Fibroblast of villous mesenchyme (primary cell): ENCODE data around the gene GRIN3B. TPM values are rescaled to one million over a fixed set of nuclear protein-coding genes. Genes with fewer than 3 reads are reported as not detected.
A peak's percentile ranks its signal among the peaks of the same experiment; 100 is the strongest.

Experiments
- DNase-seq: peaks from one replicate; pipeline ENCODE4 v3.0.0-alpha.2; 2010; ENCODE audit warnings: low read depth
- H3K4me3 ChIP-seq: 2 replicates; pipeline ENCODE4 v1.5.1; 2011; ENCODE audit warnings: low read depth, mild to moderate bottlenecking, low read length
- total RNA-seq: library from RNA; depleted of rRNA; stranded (reverse); fragments of >200 nt; gene quantifications from 2 replicates; pipeline ENCODE4 v1.2.3, GENCODE V29; 2012
- TF ChIP-seq, protein P1 (sequence below): IDR thresholded peaks from 2 replicates; pipeline ENCODE4 v1.5.1; 2012; ENCODE audit warnings: low read depth, mild to moderate bottlenecking, low read length; ENCODE audit not compliant: insufficient read depth

GRIN3B gene
- total RNA-seq, 1 donor: under 0.01 TPM

DNA sequence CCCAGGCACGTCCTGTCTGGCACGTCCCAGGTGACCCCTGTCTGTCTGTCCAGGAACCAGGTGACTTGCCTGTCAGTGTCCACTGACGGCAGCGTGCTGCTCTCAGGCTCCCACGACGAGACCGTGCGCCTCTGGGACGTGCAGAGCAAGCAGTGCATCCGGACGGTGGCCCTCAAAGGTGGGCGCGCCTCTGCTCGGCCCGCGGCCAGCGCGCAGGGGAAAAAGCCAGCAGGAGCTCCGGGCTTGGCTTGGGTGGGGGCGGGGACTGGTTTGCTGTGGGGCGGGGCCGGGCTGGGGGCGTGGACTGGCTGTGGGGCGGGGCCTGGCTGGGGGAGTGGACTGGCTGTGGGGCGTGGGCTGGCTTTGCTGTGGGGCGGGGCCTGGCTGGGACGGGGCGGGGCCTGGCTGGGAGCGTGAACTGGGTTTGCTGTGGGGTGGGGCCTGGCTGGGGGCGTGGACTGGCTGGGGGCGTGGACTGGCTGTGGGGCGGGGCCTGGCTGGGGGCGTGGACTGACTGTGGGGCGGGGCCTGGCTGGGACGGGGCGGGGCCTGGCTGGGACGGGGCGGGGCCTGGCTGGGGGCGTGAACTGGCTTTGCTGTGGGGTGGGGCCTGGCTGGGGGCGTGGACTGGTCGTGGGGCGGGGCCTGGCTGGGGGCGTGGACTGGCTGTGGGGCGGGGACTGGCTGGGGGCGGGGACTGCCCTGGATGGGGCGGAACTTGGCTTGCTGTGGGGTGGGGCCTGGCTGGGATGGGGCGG, 8.9 kb upstream of the GRIN3B start:
- DNase-seq: peak; percentile 69
- no peak overlapping the region for H3K4me3 ChIP-seq
- TF ChIP-seq, protein P1, sequence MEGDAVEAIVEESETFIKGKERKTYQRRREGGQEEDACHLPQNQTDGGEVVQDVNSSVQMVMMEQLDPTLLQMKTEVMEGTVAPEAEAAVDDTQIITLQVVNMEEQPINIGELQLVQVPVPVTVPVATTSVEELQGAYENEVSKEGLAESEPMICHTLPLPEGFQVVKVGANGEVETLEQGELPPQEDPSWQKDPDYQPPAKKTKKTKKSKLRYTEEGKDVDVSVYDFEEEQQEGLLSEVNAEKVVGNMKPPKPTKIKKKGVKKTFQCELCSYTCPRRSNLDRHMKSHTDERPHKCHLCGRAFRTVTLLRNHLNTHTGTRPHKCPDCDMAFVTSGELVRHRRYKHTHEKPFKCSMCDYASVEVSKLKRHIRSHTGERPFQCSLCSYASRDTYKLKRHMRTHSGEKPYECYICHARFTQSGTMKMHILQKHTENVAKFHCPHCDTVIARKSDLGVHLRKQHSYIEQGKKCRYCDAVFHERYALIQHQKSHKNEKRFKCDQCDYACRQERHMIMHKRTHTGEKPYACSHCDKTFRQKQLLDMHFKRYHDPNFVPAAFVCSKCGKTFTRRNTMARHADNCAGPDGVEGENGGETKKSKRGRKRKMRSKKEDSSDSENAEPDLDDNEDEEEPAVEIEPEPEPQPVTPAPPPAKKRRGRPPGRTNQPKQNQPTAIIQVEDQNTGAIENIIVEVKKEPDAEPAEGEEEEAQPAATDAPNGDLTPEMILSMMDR: no peak

DNA sequence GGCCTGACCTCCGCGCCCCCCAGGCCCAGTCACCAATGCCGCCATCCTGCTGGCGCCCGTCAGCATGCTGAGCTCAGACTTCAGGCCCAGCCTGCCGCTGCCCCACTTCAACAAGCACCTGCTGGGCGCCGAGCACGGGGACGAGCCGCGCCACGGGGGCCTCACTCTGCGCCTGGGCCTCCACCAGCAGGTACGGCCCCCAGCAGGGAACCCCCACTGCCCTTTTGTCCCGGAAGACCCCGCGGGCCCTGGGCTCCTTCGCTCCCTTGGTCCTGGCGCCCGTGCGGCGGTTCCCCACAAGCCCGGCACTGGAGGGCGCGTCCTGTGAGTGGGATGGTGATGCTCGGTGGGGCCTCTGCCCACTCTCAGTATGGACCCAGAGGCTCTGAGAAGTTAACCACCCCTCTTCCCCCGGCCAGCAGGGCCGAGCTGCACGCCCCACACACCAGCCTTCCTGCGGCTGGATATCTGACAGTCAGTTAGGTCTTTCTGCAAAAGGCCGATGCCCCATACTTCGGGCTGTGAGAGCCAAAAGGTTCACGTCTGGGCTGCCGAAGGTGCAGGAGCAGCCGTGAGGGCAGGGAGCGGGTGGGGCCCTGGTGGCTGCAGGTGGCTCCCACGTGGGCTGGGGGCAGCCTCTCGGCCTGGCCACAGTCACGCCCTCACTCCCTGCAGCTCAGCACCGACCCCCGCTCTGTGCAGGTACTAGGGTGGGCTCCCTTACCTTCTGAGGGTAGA, 8.1 kb upstream of the GRIN3B start:
- TF ChIP-seq, protein P1: no peak
- no peak overlapping the region for H3K4me3 ChIP-seq
- DNase-seq: no peak

- TF ChIP-seq, protein P1: no peak
- H3K4me3 ChIP-seq: no peak overlapping the region
- DNase-seq: no peak
Measured at GRCh38 chr19:992670-993055, 7.6 kb upstream of the GRIN3B start.

DNA sequence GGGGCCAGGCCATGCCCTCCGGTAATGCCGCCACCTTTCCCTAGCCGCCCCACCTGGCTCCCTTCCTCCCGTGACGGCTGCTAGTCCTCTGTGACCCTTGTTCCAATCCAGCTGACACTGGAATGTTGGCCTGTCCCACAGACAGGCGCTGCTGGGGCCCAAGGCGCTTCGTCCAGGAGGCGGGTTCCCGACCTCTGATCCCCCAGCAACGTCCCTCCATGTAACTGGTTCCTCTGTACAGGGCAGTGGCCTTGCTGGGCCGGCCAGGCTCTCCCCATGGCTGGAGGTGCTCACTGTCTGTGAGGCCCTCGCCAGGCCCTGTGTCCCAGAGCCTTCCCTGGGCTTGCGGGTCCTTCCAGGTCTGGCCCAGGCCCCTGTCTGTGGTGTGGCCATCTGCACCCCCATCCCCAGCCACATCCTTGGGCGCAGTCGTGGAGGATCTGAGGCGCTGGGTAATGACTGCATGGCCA, 6.8 kb upstream of the GRIN3B start:
- TF ChIP-seq, protein P1: no peak
- no peak for DNase-seq
- no peak overlapping the region for H3K4me3 ChIP-seq

DNA sequence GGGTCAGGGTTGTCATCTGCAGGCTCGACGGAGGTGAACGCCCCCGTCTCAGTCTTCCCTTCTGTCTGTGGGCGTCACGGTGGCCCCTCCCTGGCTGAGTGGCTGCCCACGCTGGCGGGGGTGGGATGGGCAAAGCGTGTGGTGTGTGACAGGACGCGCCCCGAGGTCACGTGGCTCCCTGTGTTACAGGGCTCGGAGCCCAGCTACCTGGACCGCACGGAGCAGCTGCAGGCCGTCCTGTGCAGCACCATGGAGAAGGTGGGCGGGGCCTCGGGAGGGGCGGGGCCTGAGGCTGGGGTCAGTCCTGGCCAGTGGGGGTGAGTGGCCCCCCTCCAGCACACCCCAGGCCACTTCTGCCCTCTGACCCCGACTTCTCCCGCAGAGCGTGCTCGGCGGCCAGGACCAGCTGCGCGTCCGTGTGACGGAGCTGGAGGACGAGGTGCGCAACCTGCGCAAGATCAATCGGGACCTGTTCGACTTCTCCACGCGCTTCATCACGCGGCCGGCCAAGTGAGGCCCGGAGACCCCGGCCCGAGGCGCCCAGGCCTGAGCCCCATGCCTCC, 6.3 kb upstream of the GRIN3B start:
- no peak overlapping the region for H3K4me3 ChIP-seq
- DNase-seq: no peak
- TF ChIP-seq, protein P1: no peak

GRCh38 chr19:994516-994915, 5.7 kb upstream of the GRIN3B start:
- H3K4me3 ChIP-seq: no peak overlapping the region
- TF ChIP-seq, protein P1: no peak
- no peak for DNase-seq
